ENCODE results near the gene TMEM161A. TPM values are rescaled to one million over a fixed set of nuclear protein-coding genes. Genes with fewer than 3 reads are reported as not detected.
A peak's percentile ranks its signal among the peaks of the same experiment; 100 is the strongest.
"Not testable (repeated sequence)": the region's sequence is repeated elsewhere in the genome, so short reads cannot be mapped to it uniquely, and the experiment has no call there.

The TMEM161A gene
- total RNA-seq, 1 donor from 2014 or later: 25.1 TPM

- DNase-seq (ENCODE audit: low spot score): peak; percentile 19
- Mint-ChIP-seq H3K27ac (ENCODE audit: unreplicated experiment) (no peak overlapping the region), H3K9me3 (ENCODE audit: unreplicated experiment) (no peaks in the 10 kb centered on the region), H3K4me1 (ENCODE audit: unreplicated experiment) (no peaks in the 10 kb centered on the region), H3K27me3 (ENCODE audit: unreplicated experiment) (peaks cover 14% of the 10 kb centered on the region), H3K4me3 (ENCODE audit: unreplicated experiment) (no peak overlapping the region), H3K36me3 (ENCODE audit: low read depth, unreplicated experiment) (no peaks in the 10 kb centered on the region)
- no peak for TF ChIP-seq CTCF (IDR thresholded peaks at IDR 0.05; ENCODE audit: unreplicated experiment)
These were observed 27.7 kb downstream of the TMEM161A start for GRCh38 chr19:19110410-19111135.

- Mint-ChIP-seq H3K27ac (ENCODE audit: unreplicated experiment) (no peak overlapping the region), H3K4me1 (ENCODE audit: unreplicated experiment) (no peaks in the 10 kb centered on the region), H3K9me3 (ENCODE audit: unreplicated experiment) (no peaks in the 10 kb centered on the region), H3K4me3 (ENCODE audit: unreplicated experiment) (no peak overlapping the region), H3K27me3 (ENCODE audit: unreplicated experiment) (peaks cover 17% of the 10 kb centered on the region), H3K36me3 (ENCODE audit: low read depth, unreplicated experiment) (no peaks in the 10 kb centered on the region)
- no peak for TF ChIP-seq CTCF (IDR thresholded peaks at IDR 0.05; ENCODE audit: unreplicated experiment)
- DNase-seq (ENCODE audit: low spot score): no peak
These were observed 28.7 kb downstream of the TMEM161A start for GRCh38 chr19:19109601-19110000.

- no peak for DNase-seq (ENCODE audit: low spot score)
- Mint-ChIP-seq H3K36me3 (ENCODE audit: low read depth, unreplicated experiment) (no peaks in the 10 kb centered on the region), H3K27me3 (ENCODE audit: unreplicated experiment) (peaks cover 14% of the 10 kb centered on the region), H3K4me1 (ENCODE audit: unreplicated experiment) (no peaks in the 10 kb centered on the region), H3K27ac (ENCODE audit: unreplicated experiment) (no peak overlapping the region), H3K4me3 (ENCODE audit: unreplicated experiment) (no peak overlapping the region), H3K9me3 (ENCODE audit: unreplicated experiment) (no peaks in the 10 kb centered on the region)
- TF ChIP-seq CTCF (IDR thresholded peaks at IDR 0.05; ENCODE audit: unreplicated experiment): no peak
These were observed 30.6 kb downstream of the TMEM161A start for GRCh38 chr19:19107654-19108053.

GRCh38 chr19:19106938-19107337 lies 31.3 kb downstream of the TMEM161A start:
- H3K4me1 Mint-ChIP-seq (ENCODE audit: unreplicated experiment); H3K27ac Mint-ChIP-seq (ENCODE audit: unreplicated experiment); H3K36me3 Mint-ChIP-seq (ENCODE audit: low read depth, unreplicated experiment): not testable (repeated sequence)

GRCh38 chr19:19106056-19106551 lies 32.2 kb downstream of the TMEM161A start:
- H3K9me3 Mint-ChIP-seq (ENCODE audit: unreplicated experiment): no peaks in the 10 kb centered on the region
- DNase-seq (ENCODE audit: low spot score): peak; percentile 23
- H3K4me1 Mint-ChIP-seq (ENCODE audit: unreplicated experiment): no peaks in the 10 kb centered on the region
- peak overlapping the region; percentile 86 for H3K4me3 Mint-ChIP-seq (ENCODE audit: unreplicated experiment)
- peaks cover 14% of the 10 kb centered on the region for H3K27me3 Mint-ChIP-seq (ENCODE audit: unreplicated experiment)
- no peak for TF ChIP-seq CTCF (IDR thresholded peaks at IDR 0.05; ENCODE audit: unreplicated experiment)
- H3K36me3 Mint-ChIP-seq (ENCODE audit: low read depth, unreplicated experiment): no peaks in the 10 kb centered on the region
- H3K27ac Mint-ChIP-seq (ENCODE audit: unreplicated experiment): peak overlapping the region; percentile 50

More at GRCh38 chr19:19106938-19107337, 31.3 kb downstream of the TMEM161A start:
- H3K4me3 Mint-ChIP-seq (ENCODE audit: unreplicated experiment); H3K9me3 Mint-ChIP-seq (ENCODE audit: unreplicated experiment); DNase-seq (ENCODE audit: low spot score): not testable (repeated sequence)
- H3K27me3 Mint-ChIP-seq (ENCODE audit: unreplicated experiment): peaks cover 14% of the 10 kb centered on the region

Data from endothelial cell (in vitro differentiated cells).